Activated naive CD8-positive, alpha-beta T cell treated with anti-CD3 and anti-CD28 coated beads, Interleukin-2, amount 10 ng/mL, durations not matched to agents 7 days and 5 days (primary cell): ENCODE data around the gene CXCL12. TPM values are rescaled to one million over a fixed set of nuclear protein-coding genes. Genes with fewer than 3 reads are reported as not detected.

Experiments used
- ATAC-seq: fragments of 150-1000 bp; cut with Tn5 transposase; one replicate; pipeline ENCODE4 v1.10.0; 2021; ENCODE audit warnings: low read depth, moderate library complexity
- POLR2A ChIA-PET: fragments of 350-600 bp; sonication (Branson Sonifier 250); formaldehyde crosslinking; loops from one replicate; lab custom pipeline; 2021; ENCODE audit warnings: antibody characterized with exemption; lab: Charles Lee
- DNase-seq: peaks from one replicate; pipeline ENCODE4 v3.0.0; 2021
- H3K27ac Mint-ChIP-seq: one replicate; pipeline ENCODE4 v1.8.0; 2022; ENCODE audit warnings: mild to moderate bottlenecking, mixed read lengths
- H3K27me3 Mint-ChIP-seq: one replicate; pipeline ENCODE4 v1.8.0; 2022; ENCODE audit warnings: mild to moderate bottlenecking, moderate library complexity, mixed read lengths
- H3K36me3 Mint-ChIP-seq: one replicate; pipeline ENCODE4 v1.8.0; 2021; ENCODE audit warnings: mild to moderate bottlenecking, mixed read lengths
- H3K4me1 Mint-ChIP-seq: one replicate; pipeline ENCODE4 v1.8.0; 2021; ENCODE audit warnings: mixed read lengths
- H3K4me3 Mint-ChIP-seq: one replicate; pipeline ENCODE4 v1.8.0; 2022; ENCODE audit warnings: mild to moderate bottlenecking, moderate library complexity, mixed read lengths
- H3K9me3 Mint-ChIP-seq: one replicate; pipeline ENCODE4 v1.8.0; 2021; ENCODE audit warnings: mixed read lengths
- total RNA-seq, 2 experiments: library from RNA; stranded (reverse); gene quantifications; one replicate each; pipeline ENCODE4 v1.2.3, GENCODE V29; 2021

The CXCL12 gene
- total RNA-seq, 2 experiments from 2014 or later: not detected

- POLR2A ChIA-PET: no interaction called here
- Mint-ChIP-seq H3K4me1 (no peaks in the 10 kb centered on the region), H3K36me3 (no peaks in the 10 kb centered on the region), H3K9me3 (no peaks in the 10 kb centered on the region), H3K27me3 (no peaks in the 10 kb centered on the region), H3K27ac (no peak overlapping the region), H3K4me3 (no peak overlapping the region)
- ATAC-seq (no peak), DNase-seq (no peak)
These were observed 31.3 kb upstream of the CXCL12 start for GRCh38 chr10:44416021-44416771.

GRCh38 chr10:44415121-44415520, 30.2 kb upstream of the CXCL12 start:
- ATAC-seq: no peak
- H3K9me3 Mint-ChIP-seq: no peaks in the 10 kb centered on the region

DNA sequence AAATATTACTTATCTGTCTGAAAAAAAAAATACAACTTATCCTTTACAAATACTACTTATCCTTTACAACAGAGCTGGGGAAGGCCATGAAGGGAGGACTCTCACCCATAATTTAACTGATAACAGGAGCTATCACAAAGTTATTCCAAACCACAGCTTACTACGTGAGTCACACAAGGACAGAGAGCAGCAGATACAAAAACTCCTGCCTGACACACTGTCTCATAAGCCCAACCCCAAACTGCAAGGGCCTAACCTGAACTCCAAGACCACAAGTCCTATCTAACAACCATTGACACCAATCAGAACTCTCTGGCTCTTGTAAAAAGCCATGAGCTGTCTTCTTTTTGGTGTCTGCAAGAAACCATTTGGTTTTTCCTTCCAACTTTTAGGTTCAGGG, 28.5 kb upstream of the CXCL12 start:
- H3K36me3 Mint-ChIP-seq: no peaks in the 10 kb centered on the region
- DNase-seq (no peak), ATAC-seq (no peak)
- POLR2A ChIA-PET: no interaction called here
- H3K4me1 Mint-ChIP-seq: no peaks in the 10 kb centered on the region
- no peaks in the 10 kb centered on the region for H3K9me3 Mint-ChIP-seq
- peaks cover 7% of the 10 kb centered on the region for H3K27me3 Mint-ChIP-seq
- H3K4me3 Mint-ChIP-seq: no peak overlapping the region
- no peak overlapping the region for H3K27ac Mint-ChIP-seq

More at GRCh38 chr10:44415121-44415520, 30.2 kb upstream of the CXCL12 start:
- H3K27me3 Mint-ChIP-seq: no peaks in the 10 kb centered on the region
- H3K4me3 Mint-ChIP-seq: no peak overlapping the region
- POLR2A ChIA-PET: no interaction called here
- H3K36me3 Mint-ChIP-seq: no peaks in the 10 kb centered on the region
- DNase-seq: no peak
- H3K4me1 Mint-ChIP-seq: no peaks in the 10 kb centered on the region
- no peak overlapping the region for H3K27ac Mint-ChIP-seq

DNA sequence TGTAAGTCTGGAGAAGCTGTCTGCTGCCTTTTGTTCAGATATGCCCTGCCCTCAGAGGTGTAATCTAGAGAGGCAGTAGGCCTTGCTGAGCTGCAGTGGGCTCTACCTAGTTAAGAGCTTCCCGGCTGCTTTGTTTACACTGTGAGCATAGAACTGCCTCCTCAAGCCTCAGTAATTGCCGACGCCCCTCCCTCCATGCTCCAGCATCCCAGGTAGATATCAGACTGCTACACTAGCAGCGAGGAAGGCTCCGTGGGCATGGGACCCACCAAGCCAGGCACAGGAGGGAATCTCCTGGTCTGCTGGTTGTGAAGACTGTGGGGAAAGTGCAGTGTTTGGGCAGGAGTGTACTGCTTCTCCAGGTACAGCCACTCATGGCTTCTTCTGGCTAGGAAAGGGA, 26.4 kb upstream of the CXCL12 start:
- Mint-ChIP-seq H3K27ac (no peak overlapping the region), H3K27me3 (peaks cover 7% of the 10 kb centered on the region), H3K36me3 (no peaks in the 10 kb centered on the region), H3K4me3 (no peak overlapping the region), H3K4me1 (no peaks in the 10 kb centered on the region), H3K9me3 (no peaks in the 10 kb centered on the region)
- POLR2A ChIA-PET: no interaction called here
- DNase-seq (no peak), ATAC-seq (no peak)

DNA sequence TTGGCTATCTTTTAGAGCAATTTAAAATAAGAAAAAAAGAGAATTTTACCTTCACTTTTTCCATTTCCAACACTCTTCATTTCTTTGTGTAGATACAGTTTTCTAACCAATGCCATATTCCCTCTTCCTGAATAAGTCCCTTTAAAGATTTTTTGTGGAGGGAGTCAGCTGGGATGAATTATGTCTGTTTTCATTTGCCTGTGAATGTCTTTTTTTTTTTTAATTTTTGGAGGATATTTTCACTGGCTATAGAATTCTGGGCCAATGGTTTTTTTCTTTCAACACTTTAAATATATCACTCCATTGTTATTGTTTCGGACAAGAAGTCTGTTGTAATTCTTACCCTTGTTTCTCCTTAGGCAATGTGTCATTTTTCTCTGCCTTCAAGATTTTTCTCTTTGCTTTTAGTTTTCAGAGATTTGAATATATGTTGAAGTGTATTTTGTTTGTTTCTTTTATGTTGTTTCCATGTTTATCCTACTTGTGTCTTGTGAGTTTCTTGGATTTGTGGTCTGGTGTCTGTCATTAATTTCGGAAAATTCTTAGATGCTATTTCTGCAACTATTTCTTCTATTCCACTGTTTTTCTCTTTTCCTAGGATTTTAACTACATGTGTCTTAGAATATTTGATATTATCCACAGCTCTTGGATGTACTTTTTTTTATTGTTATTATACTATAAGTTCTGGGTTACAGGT, 20.0 kb upstream of the CXCL12 start:
- no peak overlapping the region for H3K27ac Mint-ChIP-seq
- H3K4me3 Mint-ChIP-seq: no peak overlapping the region
- no peaks in the 10 kb centered on the region for H3K4me1 Mint-ChIP-seq
- ATAC-seq (no peak), DNase-seq (no peak)
- POLR2A ChIA-PET: no interaction called here
- no peaks in the 10 kb centered on the region for H3K36me3 Mint-ChIP-seq
- H3K27me3 Mint-ChIP-seq: peaks cover 18% of the 10 kb centered on the region
- H3K9me3 Mint-ChIP-seq: no peaks in the 10 kb centered on the region

DNA sequence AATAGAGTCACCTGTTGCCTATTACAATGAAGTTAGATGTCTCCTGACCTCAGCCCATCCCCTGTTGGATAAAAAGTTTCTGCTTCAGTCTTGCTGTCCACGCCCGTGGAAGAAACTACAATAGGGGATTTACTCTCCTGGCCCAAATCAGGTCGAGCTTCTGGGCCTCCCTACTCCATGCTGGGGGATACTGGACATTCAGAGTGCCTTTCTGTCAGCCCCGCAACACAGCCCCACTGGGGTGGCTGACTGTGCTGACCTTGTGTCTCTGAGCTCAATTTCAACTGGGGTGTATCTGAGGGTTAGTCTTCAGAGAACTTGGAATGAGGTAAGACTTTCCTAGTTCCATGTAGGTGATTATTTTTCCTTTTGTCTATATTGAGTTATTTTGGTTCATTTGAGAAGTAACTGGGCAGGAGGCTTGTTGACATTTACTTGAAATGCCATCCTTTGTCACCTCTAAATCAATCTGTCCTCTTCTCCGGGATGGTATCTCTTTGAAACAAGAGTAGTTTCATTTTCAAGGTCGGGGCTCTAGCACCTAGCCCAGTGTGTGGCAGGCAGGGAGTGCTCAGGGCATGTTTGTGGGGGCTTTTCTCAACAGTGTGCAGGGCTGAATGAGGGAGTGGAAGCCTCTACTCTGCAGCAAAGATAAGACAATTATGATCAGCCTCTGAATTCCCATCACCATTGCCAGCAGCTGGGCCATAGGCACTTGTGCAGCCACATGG, 17.7 kb upstream of the CXCL12 start:
- no peak overlapping the region for H3K27ac Mint-ChIP-seq
- DNase-seq (no peak), ATAC-seq (no peak)
- no peaks in the 10 kb centered on the region for H3K4me1 Mint-ChIP-seq
- no peak overlapping the region for H3K4me3 Mint-ChIP-seq
- H3K27me3 Mint-ChIP-seq: peaks cover 11% of the 10 kb centered on the region
- H3K9me3 Mint-ChIP-seq: no peaks in the 10 kb centered on the region
- no peaks in the 10 kb centered on the region for H3K36me3 Mint-ChIP-seq
- POLR2A ChIA-PET: no interaction called here

DNA sequence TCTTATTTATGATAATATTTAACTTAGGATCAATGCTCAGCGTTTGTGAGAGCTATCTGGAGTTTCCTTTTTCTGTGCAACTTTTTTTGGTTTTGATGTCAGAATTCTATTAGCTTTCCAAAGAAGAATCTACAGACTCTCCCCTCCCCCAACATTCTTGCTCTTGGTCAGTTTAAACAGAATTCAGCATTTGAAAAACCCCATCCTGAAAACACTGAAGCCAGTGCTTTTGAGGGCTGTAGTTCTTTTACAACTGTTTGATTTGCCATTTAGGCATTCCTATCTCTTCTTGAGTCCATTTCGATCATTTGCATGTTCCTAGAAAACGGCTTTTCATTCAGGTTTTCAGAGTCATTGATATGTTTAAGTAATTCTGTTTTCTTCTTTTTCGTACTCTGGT, 15.6 kb upstream of the CXCL12 start:
- Mint-ChIP-seq H3K4me3 (no peak overlapping the region), H3K27ac (no peak overlapping the region), H3K36me3 (no peaks in the 10 kb centered on the region), H3K9me3 (no peaks in the 10 kb centered on the region), H3K27me3 (peaks cover 18% of the 10 kb centered on the region), H3K4me1 (no peaks in the 10 kb centered on the region)
- ATAC-seq (no peak), DNase-seq (no peak)
- POLR2A ChIA-PET: no interaction called here

- H3K9me3 Mint-ChIP-seq: no peaks in the 10 kb centered on the region
- H3K4me3 Mint-ChIP-seq: no peak overlapping the region
- H3K27ac Mint-ChIP-seq: no peak overlapping the region
- POLR2A ChIA-PET: no interaction called here
- ATAC-seq (no peak), DNase-seq (no peak)
- no peaks in the 10 kb centered on the region for H3K36me3 Mint-ChIP-seq
- no peaks in the 10 kb centered on the region for H3K4me1 Mint-ChIP-seq
- peaks cover 20% of the 10 kb centered on the region for H3K27me3 Mint-ChIP-seq
These were observed 15.0 kb upstream of the CXCL12 start for GRCh38 chr10:44399659-44400451.

DNA sequence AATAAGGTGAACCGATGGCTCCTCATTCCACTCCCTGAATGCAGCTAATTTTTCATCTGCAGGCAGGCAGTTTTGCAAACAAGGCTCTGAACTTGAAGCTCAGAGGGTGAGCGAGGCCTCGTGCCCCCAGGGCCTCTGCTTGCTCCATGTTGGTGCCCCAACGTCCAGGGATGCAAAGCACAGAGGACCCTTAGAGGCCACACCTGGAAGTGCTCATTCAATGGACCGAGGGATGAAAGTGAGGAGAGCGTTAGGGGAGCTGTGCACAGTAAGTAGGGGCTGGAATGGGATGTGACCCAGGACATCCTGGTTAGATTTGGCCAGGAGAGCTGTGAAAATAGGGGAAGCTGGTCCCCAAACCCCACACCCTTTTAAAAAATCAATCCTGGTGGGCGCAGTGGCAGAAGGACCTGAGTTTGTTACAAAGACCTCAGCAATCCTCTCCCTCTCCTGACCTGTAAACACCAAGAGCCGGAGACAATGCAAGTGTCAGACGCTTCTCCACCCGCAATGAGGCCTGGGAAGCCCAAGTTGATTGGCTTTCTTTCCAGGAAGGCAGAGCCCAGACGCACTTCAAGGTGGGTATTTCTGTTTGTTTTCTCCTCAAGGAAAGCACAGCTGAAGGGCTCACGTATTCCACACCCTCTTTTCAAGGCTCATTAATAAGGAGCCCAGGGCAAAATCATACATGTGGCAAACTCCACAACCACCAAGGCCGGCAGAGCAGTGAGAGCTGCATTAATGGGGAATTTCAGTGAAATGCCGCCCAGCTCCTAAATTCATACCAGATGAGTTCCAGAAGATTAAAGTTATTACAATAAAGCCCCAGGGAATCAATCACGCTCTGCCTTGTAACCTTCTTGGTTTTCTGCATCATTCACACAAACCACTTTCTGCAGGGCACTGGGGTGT, 14.1 kb upstream of the CXCL12 start:
- H3K9me3 Mint-ChIP-seq: no peaks in the 10 kb centered on the region
- H3K36me3 Mint-ChIP-seq: no peaks in the 10 kb centered on the region
- H3K4me3 Mint-ChIP-seq: no peak overlapping the region
- peaks cover 19% of the 10 kb centered on the region for H3K27me3 Mint-ChIP-seq
- POLR2A ChIA-PET: no interaction called here
- no peak overlapping the region for H3K27ac Mint-ChIP-seq
- no peak for DNase-seq
- no peaks in the 10 kb centered on the region for H3K4me1 Mint-ChIP-seq
- no peak for ATAC-seq

DNA sequence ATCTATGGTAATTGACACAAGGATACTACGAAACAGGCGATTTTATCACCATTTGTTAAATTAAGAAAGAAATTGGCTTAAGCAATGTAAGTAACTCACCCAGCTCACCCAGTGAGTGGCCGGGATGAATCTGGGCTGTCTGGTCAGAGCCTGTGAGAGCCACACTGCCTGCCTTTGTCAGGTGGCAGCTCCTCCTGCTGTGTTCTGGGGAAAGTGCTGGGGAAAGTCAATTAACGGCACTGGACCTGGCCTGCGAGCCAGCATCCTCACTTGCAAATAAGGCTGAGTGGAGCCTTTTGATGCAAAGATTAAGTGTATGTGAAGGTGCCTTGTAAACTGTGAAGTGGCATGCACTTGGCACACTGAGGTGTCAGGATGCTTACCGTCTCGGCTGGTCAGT, 13.4 kb upstream of the CXCL12 start:
- H3K4me1 Mint-ChIP-seq: no peaks in the 10 kb centered on the region
- ATAC-seq (no peak), DNase-seq (no peak)
- no peak overlapping the region for H3K27ac Mint-ChIP-seq
- no peak overlapping the region for H3K4me3 Mint-ChIP-seq
- no peaks in the 10 kb centered on the region for H3K9me3 Mint-ChIP-seq
- POLR2A ChIA-PET: no interaction called here
- no peaks in the 10 kb centered on the region for H3K36me3 Mint-ChIP-seq
- H3K27me3 Mint-ChIP-seq: peaks cover 17% of the 10 kb centered on the region

DNA sequence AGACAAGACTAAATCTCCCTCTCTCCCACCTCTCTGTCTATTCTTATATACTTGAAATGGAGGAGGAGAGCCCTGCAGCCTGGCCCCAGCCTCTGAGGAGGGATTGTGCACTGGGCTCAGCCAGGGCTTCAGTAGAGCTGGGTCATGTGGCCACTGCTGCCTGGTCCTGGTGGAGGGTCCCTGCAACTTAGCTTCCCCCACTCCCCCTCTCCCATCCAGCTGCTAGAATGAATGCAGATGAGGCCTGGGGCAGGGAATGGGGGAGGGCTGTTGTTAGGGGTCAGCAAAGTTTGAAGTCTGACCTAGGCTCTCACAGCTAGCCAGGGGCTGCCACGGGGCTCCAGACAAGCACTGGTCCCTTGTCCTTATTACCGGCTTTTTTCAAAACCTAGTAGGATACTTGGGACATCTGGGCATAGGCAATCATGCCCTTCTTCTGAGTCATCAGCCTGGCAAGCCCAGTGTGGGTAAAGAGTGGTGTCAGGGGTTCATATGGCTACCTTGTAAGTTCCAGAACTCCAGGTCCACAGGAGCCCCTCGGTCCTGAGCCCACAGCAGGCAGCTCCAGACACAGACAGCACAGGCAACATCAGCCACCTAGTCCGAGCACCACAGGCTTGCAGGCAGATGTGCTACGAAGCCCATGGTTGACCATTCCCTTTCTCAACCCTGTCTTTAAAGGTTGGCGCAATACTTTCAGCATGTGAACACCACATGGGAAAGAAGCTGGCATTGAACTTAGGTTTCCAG, 12.8 kb upstream of the CXCL12 start:
- H3K27ac Mint-ChIP-seq: no peak overlapping the region
- no peak overlapping the region for H3K4me3 Mint-ChIP-seq
- ATAC-seq (no peak), DNase-seq (no peak)
- POLR2A ChIA-PET: no interaction called here
- no peaks in the 10 kb centered on the region for H3K9me3 Mint-ChIP-seq
- H3K27me3 Mint-ChIP-seq: peaks cover 17% of the 10 kb centered on the region
- no peaks in the 10 kb centered on the region for H3K4me1 Mint-ChIP-seq
- H3K36me3 Mint-ChIP-seq: no peaks in the 10 kb centered on the region

- H3K9me3 Mint-ChIP-seq: no peaks in the 10 kb centered on the region
- H3K4me3 Mint-ChIP-seq: no peak overlapping the region
- H3K36me3 Mint-ChIP-seq: no peaks in the 10 kb centered on the region
- H3K27ac Mint-ChIP-seq: no peak overlapping the region
- H3K4me1 Mint-ChIP-seq: no peaks in the 10 kb centered on the region
- peaks cover 19% of the 10 kb centered on the region for H3K27me3 Mint-ChIP-seq
- DNase-seq (no peak), ATAC-seq (no peak)
- POLR2A ChIA-PET: no interaction called here
These were observed 11.8 kb upstream of the CXCL12 start for GRCh38 chr10:44396671-44397191.
